Stimulated activated CD4-positive, alpha-beta T cell treated with anti-CD3 and anti-CD28 coated beads, TNF-alpha, amount 100 ng/mL, for 4 hours (primary cell): ENCODE measurements around the gene ARL4A.

Experiments used
- DNase-seq, 3 experiments: peaks; one replicate each; pipeline ENCODE4 v3.0.0-alpha.2; 2020; ENCODE audit warnings: low read depth in 3 of 3

Gene ARL4A

DNA sequence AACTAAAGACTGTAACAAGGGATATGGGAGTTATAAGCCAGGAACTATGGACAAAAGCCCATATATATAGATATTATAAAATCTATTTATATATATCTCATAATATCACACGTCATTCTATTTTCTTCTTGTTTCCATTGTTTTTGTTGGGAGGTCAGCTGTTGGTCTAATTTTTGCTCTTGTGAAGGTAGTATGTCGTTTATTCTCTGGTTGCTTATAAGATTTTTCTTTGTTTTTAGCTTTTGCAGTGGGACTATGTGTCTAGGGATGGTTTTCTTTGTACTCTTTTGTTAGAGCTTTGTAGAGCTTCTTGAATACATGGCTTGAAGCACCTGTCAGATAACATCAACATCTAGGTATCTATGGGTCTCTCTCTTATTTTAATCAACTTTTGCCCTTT, 14.0 kb downstream of the ARL4A start:
- DNase-seq: no peak

DNA sequence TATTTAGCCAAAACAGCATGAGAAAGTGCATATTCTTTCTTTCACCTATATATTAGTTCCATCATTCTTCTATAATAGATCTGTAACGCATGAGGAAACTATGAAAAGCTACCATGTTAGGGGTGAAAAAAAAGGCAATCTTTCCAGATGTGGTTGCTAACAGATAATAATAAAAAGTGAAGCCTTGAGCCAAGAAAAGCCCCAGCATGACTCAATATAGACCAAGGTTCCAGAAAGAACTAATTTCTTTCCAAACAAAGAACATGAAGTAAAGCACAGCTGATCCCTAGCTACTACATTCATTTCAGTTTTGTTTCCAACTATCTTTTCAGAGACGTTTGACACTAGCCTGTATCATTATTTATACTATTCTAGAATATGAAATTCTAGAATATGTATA, 16.4 kb downstream of the ARL4A start:
- DNase-seq: no peak

DNA sequence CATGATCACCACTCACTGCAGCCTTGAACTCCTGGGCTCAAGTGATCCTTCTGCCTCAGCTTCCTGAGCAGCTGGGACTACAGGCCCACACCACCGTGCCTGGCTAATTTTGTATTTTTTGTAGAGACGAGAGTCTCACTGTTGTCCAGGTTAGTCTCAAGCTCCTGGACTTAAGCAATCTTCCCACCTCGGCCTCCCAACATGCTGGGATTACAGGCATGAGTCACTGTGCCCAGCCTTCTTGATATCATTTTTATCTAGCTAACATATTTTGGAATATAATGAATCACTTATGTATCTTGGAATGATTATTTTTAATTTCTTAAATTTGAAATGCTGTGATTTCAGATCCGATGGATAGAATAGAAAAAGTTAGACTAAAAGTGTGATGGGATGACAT, 18.4 kb downstream of the ARL4A start:
- no peak for DNase-seq

DNA sequence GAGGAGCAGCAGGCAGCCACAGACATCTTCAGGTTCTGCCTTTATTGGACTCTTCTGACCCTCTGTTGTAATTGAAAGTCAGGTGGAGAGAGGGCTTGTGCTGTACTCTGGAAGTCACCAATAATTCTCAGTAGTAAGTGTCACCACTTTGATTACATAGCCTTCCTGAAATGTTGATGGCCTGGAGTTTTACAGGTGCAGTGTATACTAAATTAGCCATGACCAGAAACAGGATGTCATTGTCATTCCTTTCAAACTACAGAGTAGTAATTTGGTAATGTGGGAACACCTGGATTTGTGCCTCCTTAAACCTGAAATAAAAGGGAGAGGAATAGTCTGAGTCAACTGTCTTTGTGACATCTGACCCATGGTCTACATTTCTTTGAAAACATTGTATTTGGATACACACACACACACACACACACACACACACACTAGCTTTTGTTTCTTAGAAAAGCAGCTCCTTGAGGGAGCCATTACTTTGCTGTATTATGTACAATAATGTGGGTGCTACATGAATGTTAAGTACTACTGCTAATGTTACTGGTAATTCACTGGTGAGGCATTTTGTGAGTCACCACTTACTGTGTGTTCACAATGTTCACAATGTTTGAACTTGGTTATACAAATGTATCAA, 19.6 kb downstream of the ARL4A start:
- DNase-seq: no peak

DNA sequence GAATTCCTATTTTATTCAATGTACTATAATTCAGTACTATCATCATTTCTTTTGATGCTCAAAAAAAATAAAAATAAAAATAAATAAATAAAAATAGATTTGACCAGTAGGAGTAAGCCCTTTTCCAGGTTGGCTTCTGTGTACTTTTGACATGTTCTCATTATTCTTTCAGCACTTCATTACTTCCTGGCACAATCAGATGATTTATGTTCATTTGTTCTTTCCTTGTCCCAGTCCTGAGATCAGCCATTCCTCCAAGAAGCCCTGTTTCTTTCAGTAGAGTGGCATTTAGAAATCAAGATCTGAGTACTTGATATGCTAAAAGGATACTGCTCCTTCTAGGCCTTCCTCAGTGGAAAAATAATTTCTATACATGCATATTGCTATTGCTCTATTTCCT, 20.9 kb downstream of the ARL4A start:
- no peak for DNase-seq

DNA sequence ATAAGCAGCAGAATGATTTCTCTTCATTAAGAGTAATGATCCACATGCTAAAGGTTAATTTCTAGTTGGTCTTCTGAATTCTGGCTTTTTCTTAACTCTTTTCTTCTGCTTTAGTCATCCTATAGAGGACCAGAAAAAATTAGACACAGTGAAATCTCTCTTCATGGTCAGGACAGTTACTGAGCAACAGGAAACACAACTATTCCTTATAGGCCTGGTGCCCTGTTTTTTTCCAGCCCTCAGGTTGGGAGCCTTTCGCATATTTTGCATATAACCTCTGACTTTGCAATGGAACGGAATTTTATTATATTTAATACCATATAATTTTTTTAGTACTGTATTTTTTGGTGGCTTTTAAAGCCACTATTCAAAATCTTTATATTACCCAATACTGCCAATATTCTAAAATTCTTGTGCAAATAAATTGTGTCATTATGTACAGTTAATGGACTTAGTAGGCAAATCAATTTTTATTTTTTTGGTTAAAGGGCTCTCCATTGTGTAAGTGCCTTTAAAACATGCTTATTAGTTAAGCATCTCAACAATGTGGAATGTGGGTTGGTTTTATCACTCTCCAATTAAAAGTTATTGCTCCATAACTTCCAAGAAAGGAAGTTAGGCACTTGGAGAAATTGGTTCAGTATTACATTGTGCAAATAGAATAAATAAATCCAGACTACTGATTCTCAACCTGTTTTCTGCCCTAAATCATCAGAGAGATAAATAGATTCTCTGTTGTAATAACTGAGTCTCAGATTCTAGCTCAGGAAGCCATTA, 22.5 kb downstream of the ARL4A start:
- DNase-seq: no peak

DNA sequence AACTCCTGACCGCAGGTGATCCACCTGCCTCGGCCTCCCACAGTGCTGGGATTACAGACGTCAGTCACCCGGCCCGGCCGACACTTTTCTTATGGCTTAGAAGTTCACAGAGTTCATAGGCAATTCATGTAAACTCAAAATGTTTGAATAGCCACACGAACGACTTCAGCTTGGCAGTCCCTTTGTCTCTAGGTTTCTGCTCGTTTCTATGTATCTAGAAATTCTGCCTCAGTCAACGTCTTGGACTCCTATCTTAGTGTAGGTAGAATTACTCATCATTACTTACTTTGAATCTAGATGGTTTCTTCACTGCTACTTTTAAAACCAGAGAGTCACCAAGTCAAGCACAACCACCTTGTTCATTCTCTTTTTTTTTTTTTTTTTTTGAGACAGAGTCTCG, 23.7 kb downstream of the ARL4A start:
- no peak for DNase-seq

DNA sequence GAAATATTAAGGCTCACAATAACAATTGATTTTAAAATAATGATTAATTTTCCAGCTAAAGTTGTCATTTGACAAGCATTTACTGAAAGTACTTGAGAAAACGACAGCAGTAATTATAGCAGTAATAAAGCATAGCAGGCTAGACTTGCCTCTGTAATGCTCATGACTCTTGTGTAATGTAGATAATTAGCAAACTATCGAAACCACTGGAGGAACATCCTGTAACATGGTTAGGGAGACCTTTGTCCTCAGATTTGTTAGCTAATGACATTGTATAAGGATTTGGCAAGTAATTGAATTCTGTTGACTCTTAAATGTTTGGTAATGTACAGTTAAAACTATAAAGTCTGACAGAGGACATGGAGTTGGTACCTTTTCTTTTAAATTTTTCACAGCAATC, 24.8 kb downstream of the ARL4A start:
- no peak for DNase-seq

DNA sequence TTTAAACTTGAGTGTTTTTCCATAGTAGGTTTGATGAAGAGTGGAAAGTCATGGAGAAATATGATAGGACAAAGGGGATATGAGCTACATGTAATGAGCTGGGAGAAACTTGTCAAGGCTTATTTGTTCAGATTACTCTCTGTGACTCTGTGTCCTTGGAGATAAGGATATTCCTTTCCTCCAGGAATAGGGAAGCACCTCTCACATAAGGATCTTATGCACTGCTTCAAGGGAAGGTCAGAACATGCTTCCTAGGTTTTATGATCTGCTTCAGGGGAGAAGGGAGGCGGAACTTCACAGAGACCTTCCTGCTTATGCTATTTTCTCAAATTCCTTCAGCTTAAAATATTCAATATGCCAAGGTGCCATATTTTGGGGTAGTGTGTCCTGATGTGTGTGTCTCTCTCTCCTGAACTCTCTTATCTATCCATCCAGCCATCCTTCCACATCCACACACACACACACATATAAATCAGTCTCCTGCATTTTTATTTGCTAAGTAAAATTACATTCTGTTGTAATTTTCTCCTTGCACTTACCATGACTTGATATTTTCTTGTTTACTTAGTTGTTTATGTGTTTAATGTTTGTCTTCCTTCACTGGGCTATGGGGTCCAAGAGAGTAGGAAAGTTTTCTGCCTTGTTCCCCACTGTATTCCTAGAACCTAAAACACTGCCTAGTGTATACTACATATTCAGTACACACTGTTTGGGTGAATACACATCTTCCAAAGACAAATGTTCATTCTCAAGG, 26.4 kb downstream of the ARL4A start:
- DNase-seq: no peak

DNA sequence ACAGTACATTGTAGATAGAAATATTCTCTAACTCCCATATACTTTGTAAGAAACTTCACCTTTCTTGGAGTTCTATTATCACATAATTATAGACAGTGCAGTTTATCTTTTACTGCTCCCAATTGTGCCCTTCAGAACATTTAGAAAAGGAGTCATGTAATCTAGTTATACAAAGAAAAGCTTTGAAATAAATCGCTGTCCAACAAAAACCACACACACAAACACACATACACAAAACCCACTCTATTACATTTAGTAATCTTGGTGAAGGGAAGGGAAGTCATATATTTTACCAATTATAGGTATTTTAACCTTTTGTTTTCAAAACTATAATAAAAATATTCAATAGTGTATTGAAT, 26.9 kb downstream of the ARL4A start:
- no peak for DNase-seq

DNA sequence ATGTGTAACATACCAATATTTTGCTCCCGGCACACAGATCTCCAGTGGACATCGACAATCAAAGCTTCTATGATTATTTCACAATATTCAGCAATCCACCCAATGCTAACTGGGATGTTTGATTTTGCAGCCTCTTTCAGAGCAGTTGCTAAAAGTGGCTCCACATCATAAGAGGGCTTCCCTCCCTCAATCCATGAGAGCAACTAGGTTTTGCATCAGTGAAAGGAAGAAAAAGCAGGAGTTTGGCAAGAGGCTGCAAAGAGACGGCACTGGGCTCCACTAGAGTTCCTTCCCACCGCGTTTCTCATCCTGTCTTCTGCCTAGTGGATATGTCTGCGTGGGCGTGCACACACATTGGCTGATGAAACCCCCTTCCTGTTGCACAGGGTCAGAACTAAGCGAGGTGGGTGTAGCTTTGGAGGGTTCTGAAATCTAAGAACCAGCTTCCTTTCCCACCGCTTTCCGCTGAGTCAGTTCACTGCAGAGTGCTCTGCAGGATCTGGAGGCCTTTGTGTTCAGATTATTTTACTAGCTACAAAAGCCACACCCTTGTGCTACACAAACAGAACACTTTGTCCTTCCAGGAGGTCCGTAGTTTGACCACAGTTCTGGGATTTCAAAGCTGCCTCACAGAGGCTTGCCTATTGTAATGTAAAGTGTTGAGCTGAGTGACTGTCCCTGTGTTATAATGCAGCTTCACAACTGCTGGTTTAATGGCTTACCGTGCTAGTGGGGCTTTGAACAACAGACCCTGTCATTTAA, 28.1 kb downstream of the ARL4A start:
- DNase-seq: no peak

DNA sequence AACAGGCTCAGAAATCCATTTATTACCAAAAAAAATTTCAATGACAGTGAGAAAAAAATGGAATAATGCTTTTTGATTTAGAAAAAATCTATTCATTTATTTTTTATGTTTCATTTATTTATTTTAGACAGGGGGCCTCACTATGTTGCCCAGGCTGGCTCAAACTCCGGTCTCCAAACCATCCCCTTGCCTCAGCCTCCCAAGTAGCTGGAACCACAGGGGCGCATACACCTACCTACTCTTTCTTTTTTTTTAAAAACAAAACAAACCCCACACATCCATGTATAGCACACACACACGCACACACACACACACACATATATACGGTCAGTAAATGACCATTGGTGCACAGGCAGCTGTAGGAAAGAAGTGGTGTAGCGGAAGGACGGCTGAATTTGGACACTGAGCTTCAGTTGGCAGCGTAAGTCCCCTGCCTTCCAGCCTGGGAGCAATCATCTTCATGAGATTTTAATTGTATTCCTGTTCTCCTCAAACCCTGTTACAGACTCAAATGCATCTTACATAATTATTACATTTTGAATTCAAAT, 28.8 kb downstream of the ARL4A start:
- no peak for DNase-seq

DNA sequence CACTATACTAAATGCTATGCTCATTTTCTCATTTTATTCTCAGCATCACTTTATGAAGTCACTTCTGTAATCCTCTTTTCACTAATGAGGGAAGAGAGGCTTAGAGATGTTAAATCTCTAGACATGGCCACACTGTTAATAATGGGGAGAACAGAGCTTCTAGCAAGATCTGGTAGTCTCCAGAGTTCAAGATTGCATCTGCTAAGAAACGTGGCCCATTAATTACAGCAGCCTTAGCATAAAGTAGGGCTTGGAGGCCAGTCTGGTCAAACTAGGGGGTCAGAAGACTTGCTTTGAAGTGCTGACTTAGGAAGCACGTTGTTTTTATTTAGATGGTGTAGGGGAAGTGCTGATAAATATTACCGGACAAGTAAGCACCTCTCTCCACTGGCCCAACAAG, 29.3 kb downstream of the ARL4A start:
- DNase-seq: no peak

DNA sequence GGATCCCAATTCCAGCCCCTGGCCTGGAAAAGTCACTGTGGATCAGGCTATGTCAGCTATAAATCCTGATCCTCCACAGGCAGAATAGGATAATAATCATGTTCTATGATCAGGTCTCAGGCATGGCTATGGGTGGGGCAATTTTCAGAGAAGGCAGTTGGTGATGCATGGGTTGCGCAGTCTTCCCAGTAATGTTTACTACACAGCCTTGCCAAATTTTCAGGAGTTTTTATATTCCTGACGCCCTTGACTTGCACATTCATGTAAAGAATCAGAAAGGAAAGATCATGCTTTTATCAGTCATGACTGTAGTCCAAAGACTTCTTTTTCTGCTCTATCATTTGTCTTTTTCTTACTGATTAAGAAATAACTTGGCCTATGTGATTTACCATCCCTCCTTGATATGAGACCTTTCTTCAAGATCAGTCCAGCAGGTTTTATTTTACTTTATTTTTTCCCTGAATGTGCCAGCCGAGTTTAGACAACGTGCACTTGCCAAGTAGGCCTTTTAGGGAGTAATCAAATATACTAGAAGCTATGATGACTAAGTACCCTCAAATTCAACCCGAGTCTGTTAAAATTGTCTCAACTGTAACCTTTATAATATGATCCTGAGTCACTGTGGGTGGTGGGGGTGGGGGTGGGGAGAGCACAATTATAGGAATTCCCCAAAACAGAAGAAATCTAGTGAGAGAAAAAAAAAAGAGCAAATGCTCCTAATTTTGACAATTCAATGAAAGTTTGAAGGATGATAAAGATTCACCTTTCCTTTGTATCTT, 31.9 kb downstream of the ARL4A start:
- no peak for DNase-seq

DNA sequence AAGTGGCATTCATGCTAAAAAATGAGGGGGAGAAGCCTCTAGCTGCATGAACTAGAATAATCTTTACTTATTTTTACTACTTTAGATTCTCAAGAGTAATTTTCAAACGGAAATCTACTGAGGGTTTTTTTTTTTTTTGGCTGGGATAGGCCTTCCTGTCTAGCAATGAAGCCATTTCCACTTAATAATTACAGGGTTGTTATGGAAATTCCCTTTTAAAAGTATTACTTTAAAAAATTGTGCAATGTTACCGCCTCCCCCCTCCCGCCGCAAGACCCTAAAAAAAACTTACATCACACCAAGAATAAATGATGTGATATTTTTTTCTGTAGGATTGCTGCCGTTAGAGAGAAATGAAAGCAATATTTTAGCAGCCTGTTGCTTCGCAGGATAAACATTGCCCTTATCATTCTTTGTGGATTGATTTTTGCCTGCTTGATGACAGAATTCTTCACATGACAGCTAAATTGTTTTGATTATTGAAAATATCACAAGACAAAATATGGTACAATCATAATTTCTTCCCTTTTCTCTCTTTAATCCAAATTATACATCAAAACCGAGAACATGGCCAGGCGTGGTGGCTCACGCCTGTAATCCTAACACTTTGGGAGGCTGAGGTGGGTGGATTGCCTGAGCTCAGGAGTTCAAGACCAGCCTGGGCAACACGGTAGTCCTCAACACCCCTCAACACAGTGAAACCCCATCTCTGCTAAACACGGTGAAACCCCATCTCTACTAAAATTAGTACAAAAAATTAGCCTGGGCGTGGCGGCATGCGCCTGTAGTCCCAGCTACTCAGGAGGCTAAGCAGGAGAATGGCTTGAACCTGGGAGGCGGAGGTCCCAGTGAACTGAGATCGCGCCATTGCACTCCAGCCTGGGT, 32.8 kb downstream of the ARL4A start:
- no peak for DNase-seq

DNA sequence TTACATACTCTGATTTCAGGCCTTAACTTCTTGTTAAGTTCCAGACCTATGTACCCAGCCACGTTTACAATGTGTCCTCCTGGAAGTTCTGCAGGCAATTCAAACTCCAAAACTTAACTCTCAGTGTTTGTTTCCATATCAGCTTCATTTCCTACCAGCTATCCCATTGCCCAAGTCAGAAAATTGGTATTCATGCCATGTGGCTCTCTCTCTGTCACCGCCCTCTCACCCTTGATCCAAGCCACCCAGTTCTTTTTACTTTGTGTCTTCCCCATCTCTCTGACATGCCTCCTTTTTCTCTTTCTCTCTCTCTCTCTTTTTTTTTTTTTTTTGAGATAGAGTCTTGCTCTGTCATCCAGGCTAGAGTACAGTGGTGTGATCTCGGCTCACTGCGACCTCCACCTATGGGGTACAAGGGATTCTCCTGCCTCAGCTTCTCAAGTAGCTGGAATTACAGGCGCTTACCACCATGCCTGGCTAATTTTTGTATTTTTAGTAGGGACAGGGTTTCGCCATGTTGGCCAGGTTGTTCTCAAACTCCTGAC, 33.9 kb downstream of the ARL4A start:
- DNase-seq: no peak

DNA sequence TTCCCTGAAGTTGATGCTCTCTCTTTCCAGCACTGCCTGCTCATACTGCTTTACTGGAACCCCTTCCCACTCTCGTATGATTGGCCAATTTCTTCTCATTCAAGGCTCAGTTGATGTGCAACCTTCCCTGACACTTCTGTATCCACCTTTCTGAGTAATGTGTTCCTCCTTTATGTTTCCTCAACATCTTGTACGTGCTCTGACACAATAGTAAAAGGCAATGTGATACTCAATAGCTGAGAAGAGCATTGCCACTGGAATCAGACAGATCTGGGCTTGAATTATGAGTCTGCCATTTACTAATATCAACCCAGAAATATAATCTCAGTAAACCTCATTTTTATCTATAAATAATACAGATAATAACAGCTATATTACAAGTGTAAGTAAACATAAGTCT, 34.7 kb downstream of the ARL4A start:
- DNase-seq: no peak

DNA sequence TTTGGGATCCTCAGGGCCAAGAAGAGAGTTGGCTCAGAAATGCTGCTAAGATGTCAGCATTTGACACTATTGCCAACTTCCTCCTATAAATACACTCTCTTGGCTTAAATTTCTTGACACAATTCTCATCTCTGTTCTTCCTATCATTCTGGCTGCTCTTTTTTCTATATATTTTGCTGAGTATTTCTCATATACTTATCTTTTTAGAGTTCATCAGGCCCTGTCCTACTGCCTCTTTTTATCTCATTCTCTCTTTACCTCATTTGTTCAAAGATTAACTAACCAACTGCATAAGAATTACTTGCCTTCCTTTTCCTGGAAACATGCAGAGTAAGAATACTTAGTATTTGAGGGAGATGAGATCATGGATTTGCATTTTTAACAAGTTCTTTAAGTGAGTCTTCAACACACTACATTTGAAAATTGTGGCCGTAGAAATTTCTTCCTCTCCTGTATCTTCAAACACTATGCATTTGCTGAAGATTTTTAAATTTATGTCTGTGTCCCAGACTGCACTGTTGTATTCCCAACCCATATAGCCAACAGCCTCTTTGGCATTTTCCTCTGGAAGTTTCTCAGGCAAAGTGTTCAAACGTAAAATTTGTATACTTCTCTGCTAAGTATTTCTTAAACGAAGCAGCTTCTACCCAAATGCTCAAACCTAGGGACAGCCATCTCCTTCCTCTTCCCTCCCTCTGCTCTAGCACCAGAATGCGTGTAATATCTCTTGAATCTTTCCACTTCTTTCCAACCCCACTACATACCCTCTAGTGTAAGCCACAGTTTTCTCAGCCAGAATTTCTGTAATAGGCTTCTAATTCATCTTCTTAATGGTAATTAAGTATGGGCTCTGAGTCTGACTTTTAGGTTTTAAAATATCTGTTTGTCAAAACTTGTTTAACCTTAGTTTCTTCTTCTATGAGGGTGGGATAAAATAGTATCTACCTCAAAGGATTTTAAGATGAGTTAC, 35.5 kb downstream of the ARL4A start:
- no peak for DNase-seq
